Liver (tissue), 9 donors: ENCODE data around the gene KIF26B. TPM values are rescaled to one million over a fixed set of nuclear protein-coding genes. Genes with fewer than 3 reads are reported as not detected.

Source experiments
- DNase-seq: peaks from one replicate; pipeline ENCODE4 v3.0.0-alpha.2; 2017; ENCODE audit warnings: low spot score
- H3K27ac ChIP-seq, 2 donors: one replicate each; pipeline ENCODE4 v1.7.0; 2013; ENCODE audit warnings: inconsistent platforms in 2 of 2, low read length in 2 of 2, control low read depth in 1 of 2, low read depth in 1 of 2, mild to moderate bottlenecking in 1 of 2
- H3K27me3 ChIP-seq, 4 donors: one replicate each; pipeline versions ENCODE4 v1.6.1 to v1.7.0; 2013; ENCODE audit warnings: low read length in 3 of 4, inconsistent platforms in 1 of 4, mild to moderate bottlenecking in 1 of 4, moderate library complexity in 1 of 4; ENCODE audit not compliant: control insufficient read depth in 4 of 4, insufficient read depth in 4 of 4
- H3K36me3 ChIP-seq, 4 donors: one replicate each; pipeline versions ENCODE4 v1.6.1 to v1.7.0; 2013; ENCODE audit warnings: low read length in 3 of 4, mild to moderate bottlenecking in 3 of 4, low read depth in 1 of 4, moderate library complexity in 1 of 4; ENCODE audit not compliant: control insufficient read depth in 4 of 4, insufficient read depth in 3 of 4
- H3K4me1 ChIP-seq, 4 donors: one replicate each; pipeline versions ENCODE4 v1.6.1 to v1.7.0; 2013; ENCODE audit warnings: low read length in 3 of 4, mild to moderate bottlenecking in 3 of 4, moderate library complexity in 1 of 4; ENCODE audit not compliant: control insufficient read depth in 4 of 4, insufficient read depth in 4 of 4
- H3K4me3 ChIP-seq, 3 donors: one replicate each; pipeline versions ENCODE4 v1.6.1 to v1.7.0; 2013; ENCODE audit warnings: low read length in 3 of 3, control low read depth in 1 of 3, low read depth in 1 of 3, mild to moderate bottlenecking in 1 of 3
- H3K9ac ChIP-seq, 2 donors: one replicate each; pipeline ENCODE4 v1.7.0; 2013; ENCODE audit warnings: low read length in 2 of 2, mild to moderate bottlenecking in 2 of 2, moderate library complexity in 2 of 2, control low read depth in 1 of 2, low read depth in 1 of 2
- H3K9me3 ChIP-seq, 4 donors: one replicate each; pipeline versions ENCODE4 v1.6.1 to v1.7.0; 2013; ENCODE audit warnings: low read length in 3 of 4; ENCODE audit not compliant: control insufficient read depth in 4 of 4
- ATF3 ChIP-seq: IDR thresholded peaks from 2 replicates; pipeline ENCODE4 v1.6.1; 2016; ENCODE audit warnings: antibody characterized with exemption
- CTCF ChIP-seq: fragments of 150-350 bp; IDR thresholded peaks from 2 replicates; pipeline ENCODE4 v1.5.1; 2017; ENCODE audit warnings: improper control_type of control experiment, low read depth, low read length; ENCODE audit not compliant: missing input control
- EGR1 ChIP-seq, 2 donors: IDR thresholded peaks; 2 replicates each; pipeline ENCODE4 v1.6.1; 2016 to 2018; ENCODE audit warnings: antibody characterized with exemption in 2 of 2, low read depth in 2 of 2
- FOXA1 ChIP-seq: IDR thresholded peaks from 2 replicates; pipeline ENCODE4 v1.6.1; 2016; ENCODE audit warnings: antibody characterized with exemption
- FOXA2 ChIP-seq: IDR thresholded peaks from 2 replicates; pipeline ENCODE4 v1.6.1; 2016; ENCODE audit warnings: antibody characterized with exemption
- GABPA ChIP-seq, 2 donors: IDR thresholded peaks in 1 of 2; conservative IDR thresholded peaks in 1 of 2; 2 replicates each; pipeline ENCODE4 v1.6.1; 2016; ENCODE audit warnings: antibody characterized with exemption in 2 of 2, mild to moderate bottlenecking in 1 of 2, moderate library complexity in 1 of 2
- HNF4A ChIP-seq, 2 donors: conservative IDR thresholded peaks; 2 replicates each; pipeline ENCODE4 v1.6.1; 2016; ENCODE audit warnings: antibody characterized with exemption in 2 of 2, mild to moderate bottlenecking in 2 of 2
- MAX ChIP-seq: IDR thresholded peaks from 2 replicates; pipeline ENCODE4 v1.6.1; 2016; ENCODE audit warnings: antibody characterized with exemption
- NR2F2 ChIP-seq: IDR thresholded peaks from 2 replicates; pipeline ENCODE4 v1.6.1; 2016; ENCODE audit warnings: antibody characterized with exemption
- REST ChIP-seq: IDR thresholded peaks from 2 replicates; pipeline ENCODE4 v1.6.1; 2016; ENCODE audit warnings: antibody characterized with exemption, mild to moderate bottlenecking
- RXRA ChIP-seq, 2 donors: IDR thresholded peaks; 2 replicates each; pipeline ENCODE4 v1.6.1; 2017 to 2018; ENCODE audit warnings: antibody characterized with exemption in 2 of 2, mild to moderate bottlenecking in 1 of 2
- SP1 ChIP-seq: IDR thresholded peaks from 2 replicates; pipeline ENCODE4 v1.6.1; 2018; ENCODE audit warnings: antibody characterized with exemption, mild to moderate bottlenecking
- TAF1 ChIP-seq: conservative IDR thresholded peaks from 2 replicates; pipeline ENCODE4 v1.6.1; 2016; ENCODE audit warnings: antibody characterized with exemption, mild to moderate bottlenecking
- YY1 ChIP-seq: IDR thresholded peaks from 2 replicates; pipeline ENCODE4 v1.6.1; 2016; ENCODE audit warnings: antibody characterized with exemption, mild to moderate bottlenecking
- WGBS: extraction: QIAGEN DNeasy Blood & Tissue Kit; methylation state at CpG from one replicate; pipeline ENCODE4 v1.1.7; 2013; 5-methylcytosine and 5-hydroxymethylcytosine counted together
- polyA plus RNA-seq, 2 donors: library from polyadenylated mRNA; stranded (reverse) in 1 of 2; unstranded in 1 of 2; fragments of 200-250 nt in 1 of 2; fragments of >200 nt in 1 of 2; fragmentation: Nextera tagmentation in 1 of 2; extraction: Ambion mirVana in 1 of 2; gene quantifications; one replicate each; pipeline versions ENCODE4 v1.2.1 to v1.2.3, GENCODE V29; 2013 to 2015
- total RNA-seq, 2 donors: library from RNA; depleted of rRNA; stranded (reverse); fragments of >200 nt; gene quantifications; one replicate each; pipeline ENCODE4 v1.2.3, GENCODE V29; 2014
- TF ChIP-seq, protein P1 (sequence below): IDR thresholded peaks from 2 replicates; pipeline ENCODE4 v1.6.1; 2016; ENCODE audit warnings: antibody characterized with exemption
- donor health status: healthy.
- donor health status: healthy.
- donor health status: healthy.
- donor health status: healthy.
- donor health status: healthy.

Gene KIF26B
- total and polyA plus RNA-seq, 4 donors = 0.10 to 1.7 (median 0.34) TPM

DNA sequence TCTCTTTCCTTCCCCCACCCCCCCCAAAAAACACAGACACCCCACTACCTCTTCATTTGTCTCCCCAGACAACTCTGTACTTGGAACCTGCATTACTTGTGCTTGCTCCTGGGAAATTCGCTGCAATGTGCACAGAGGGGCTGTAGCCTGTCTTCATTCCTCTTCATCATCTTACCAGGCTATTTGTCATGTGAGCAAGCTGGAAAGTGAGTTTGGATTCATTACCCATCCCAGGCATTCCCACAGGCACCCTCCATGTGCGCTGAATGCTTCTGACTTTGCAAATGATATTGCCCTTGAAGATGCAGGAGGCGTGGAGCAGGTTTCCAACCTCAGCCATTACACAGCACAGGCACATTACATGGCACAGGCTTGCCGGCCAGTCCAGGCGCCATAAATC lies 494.9 kb downstream of the KIF26B start:
- Histone ChIP-seq H3K9ac (no peak overlapping the region), H3K9me3 (no peaks in the 10 kb centered on the region), H3K4me1 (no peaks in the 10 kb centered on the region), H3K4me3 (no peak overlapping the region), H3K27ac (no peak overlapping the region), H3K36me3 (no peaks in the 10 kb centered on the region), H3K27me3 (no peaks in the 10 kb centered on the region)
- TF ChIP-seq CTCF = no peak
- no peak for TF ChIP-seq HNF4A (conservative IDR thresholded peaks at IDR 0.05)
- TF ChIP-seq FOXA1 = no peak
- no peak for TF ChIP-seq REST
- TF ChIP-seq SP1 = no peak
- TF ChIP-seq NR2F2 = no peak
- no peak for TF ChIP-seq TAF1
- TF ChIP-seq GABPA (IDR thresholded peaks at IDR 0.05 in 1 of 2, conservative IDR thresholded peaks at IDR 0.05 in 1 of 2) = no peak
- no peak for TF ChIP-seq YY1
- TF ChIP-seq RXRA (IDR thresholded peaks at IDR 0.05) = no peak
- no peak for DNase-seq
- 94% methylated on average over 5 of the region's 5 CpGs for WGBS

GRCh38 chr1:245650441-245650960 lies 495.7 kb downstream of the KIF26B start:
- Histone ChIP-seq H3K36me3 (no peaks in the 10 kb centered on the region), H3K9me3 (no peaks in the 10 kb centered on the region), H3K9ac (no peak overlapping the region), H3K4me3 (no peak overlapping the region), H3K4me1 (no peaks in the 10 kb centered on the region), H3K27ac (no peak overlapping the region), H3K27me3 (no peaks in the 10 kb centered on the region)
- TF ChIP-seq, protein P1, sequence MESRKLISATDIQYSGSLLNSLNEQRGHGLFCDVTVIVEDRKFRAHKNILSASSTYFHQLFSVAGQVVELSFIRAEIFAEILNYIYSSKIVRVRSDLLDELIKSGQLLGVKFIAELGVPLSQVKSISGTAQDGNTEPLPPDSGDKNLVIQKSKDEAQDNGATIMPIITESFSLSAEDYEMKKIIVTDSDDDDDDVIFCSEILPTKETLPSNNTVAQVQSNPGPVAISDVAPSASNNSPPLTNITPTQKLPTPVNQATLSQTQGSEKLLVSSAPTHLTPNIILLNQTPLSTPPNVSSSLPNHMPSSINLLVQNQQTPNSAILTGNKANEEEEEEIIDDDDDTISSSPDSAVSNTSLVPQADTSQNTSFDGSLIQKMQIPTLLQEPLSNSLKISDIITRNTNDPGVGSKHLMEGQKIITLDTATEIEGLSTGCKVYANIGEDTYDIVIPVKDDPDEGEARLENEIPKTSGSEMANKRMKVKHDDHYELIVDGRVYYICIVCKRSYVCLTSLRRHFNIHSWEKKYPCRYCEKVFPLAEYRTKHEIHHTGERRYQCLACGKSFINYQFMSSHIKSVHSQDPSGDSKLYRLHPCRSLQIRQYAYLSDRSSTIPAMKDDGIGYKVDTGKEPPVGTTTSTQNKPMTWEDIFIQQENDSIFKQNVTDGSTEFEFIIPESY = no peak
- no peak for TF ChIP-seq GABPA (IDR thresholded peaks at IDR 0.05 in 1 of 2, conservative IDR thresholded peaks at IDR 0.05 in 1 of 2)
- TF ChIP-seq SP1 = no peak
- TF ChIP-seq ATF3 = no peak
- TF ChIP-seq FOXA2 = no peak
- TF ChIP-seq EGR1 (IDR thresholded peaks at IDR 0.05; ENCODE audit: low read depth in 2 of 2) = no peak
- no peak for TF ChIP-seq RXRA (IDR thresholded peaks at IDR 0.05)
- no peak for TF ChIP-seq CTCF
- TF ChIP-seq FOXA1 = no peak
- no peak for TF ChIP-seq NR2F2
- TF ChIP-seq MAX = no peak
- DNase-seq = no peak
- WGBS = 94% methylated on average over 7 of the region's 7 CpGs
